ENCODE measurements around the gene OR2T27.

Gene OR2T27

GRCh38 chr1:248699099-248699498, 43.8 kb upstream of the OR2T27 start:
- no peak overlapping the region for H3K9ac ChIP-seq (ENCODE audit: low read depth, low read length)
- H3K79me2 ChIP-seq (ENCODE audit: insufficient read depth, low read length): no peaks in the 10 kb centered on the region
- ATAC-seq (ENCODE audit: insufficient read depth, low read depth) (no peak), DNase-seq (no peak)
- H3K4me3 ChIP-seq (ENCODE audit: low read depth in 1 of 2, low read length in 2 of 2): no peak overlapping the region
- H3K27me3 ChIP-seq (ENCODE audit: insufficient read depth, low read length, poor library complexity): no peaks in the 10 kb centered on the region
- no peak overlapping the region for H2AFZ ChIP-seq (ENCODE audit: low read depth, low read length)
- no peaks in the 10 kb centered on the region for H3K36me3 ChIP-seq (ENCODE audit: insufficient read depth, low read length)
- H4K20me1 ChIP-seq (ENCODE audit: insufficient read depth, low read length): no peaks in the 10 kb centered on the region
- no peaks in the 10 kb centered on the region for H3K4me1 ChIP-seq (ENCODE audit: insufficient read depth, low read length)
- H3K27ac ChIP-seq (ENCODE audit: low read length): no peak overlapping the region
- H3K9me3 ChIP-seq (ENCODE audit: insufficient read depth, low read length, severe bottlenecking): no peaks in the 10 kb centered on the region
- TF ChIP-seq, protein P1, sequence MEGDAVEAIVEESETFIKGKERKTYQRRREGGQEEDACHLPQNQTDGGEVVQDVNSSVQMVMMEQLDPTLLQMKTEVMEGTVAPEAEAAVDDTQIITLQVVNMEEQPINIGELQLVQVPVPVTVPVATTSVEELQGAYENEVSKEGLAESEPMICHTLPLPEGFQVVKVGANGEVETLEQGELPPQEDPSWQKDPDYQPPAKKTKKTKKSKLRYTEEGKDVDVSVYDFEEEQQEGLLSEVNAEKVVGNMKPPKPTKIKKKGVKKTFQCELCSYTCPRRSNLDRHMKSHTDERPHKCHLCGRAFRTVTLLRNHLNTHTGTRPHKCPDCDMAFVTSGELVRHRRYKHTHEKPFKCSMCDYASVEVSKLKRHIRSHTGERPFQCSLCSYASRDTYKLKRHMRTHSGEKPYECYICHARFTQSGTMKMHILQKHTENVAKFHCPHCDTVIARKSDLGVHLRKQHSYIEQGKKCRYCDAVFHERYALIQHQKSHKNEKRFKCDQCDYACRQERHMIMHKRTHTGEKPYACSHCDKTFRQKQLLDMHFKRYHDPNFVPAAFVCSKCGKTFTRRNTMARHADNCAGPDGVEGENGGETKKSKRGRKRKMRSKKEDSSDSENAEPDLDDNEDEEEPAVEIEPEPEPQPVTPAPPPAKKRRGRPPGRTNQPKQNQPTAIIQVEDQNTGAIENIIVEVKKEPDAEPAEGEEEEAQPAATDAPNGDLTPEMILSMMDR (IDR thresholded peaks at IDR 0.05; ENCODE audit: borderline replicate concordance, extremely low read depth, low read length, poor library complexity, severe bottlenecking): no peak
- no peak for TF ChIP-seq EZH2 (IDR thresholded peaks at IDR 0.05; ENCODE audit: borderline replicate concordance, low read depth, low read length, severe bottlenecking)
- no peak overlapping the region for H3K4me2 ChIP-seq (ENCODE audit: insufficient read depth, low read length)

DNA sequence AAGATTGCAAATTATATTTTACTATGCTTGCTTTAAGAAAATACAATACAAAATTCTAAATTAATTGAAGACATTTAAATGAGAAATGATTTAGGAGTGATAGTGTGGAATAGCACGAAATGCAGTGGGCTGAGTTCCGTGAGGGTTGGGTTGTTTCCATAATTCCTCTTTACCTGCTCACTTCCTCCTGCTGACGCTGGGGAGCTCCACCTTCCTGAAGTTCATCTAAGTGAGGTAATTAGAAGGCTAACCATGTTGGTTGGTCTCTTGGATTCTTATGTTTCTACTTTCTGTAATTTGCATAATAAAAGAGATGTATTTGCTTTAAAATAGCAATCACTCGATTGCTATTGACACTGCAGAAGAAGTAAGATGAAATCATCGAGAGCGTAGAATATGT, 42.6 kb upstream of the OR2T27 start:
- no peak for DNase-seq
- Histone ChIP-seq H3K4me2 (ENCODE audit: insufficient read depth, low read length) (no peak overlapping the region), H3K27me3 (ENCODE audit: insufficient read depth, low read length, poor library complexity) (no peaks in the 10 kb centered on the region), H3K27ac (ENCODE audit: low read length) (no peak overlapping the region), H3K4me3 (ENCODE audit: low read depth in 1 of 2, low read length in 2 of 2) (no peak overlapping the region), H3K79me2 (ENCODE audit: insufficient read depth, low read length) (no peaks in the 10 kb centered on the region), H3K9me3 (ENCODE audit: insufficient read depth, low read length, severe bottlenecking) (no peaks in the 10 kb centered on the region), H3K4me1 (ENCODE audit: insufficient read depth, low read length) (no peaks in the 10 kb centered on the region), H3K36me3 (ENCODE audit: insufficient read depth, low read length) (no peaks in the 10 kb centered on the region), H2AFZ (ENCODE audit: low read depth, low read length) (no peak overlapping the region), H3K9ac (ENCODE audit: low read depth, low read length) (no peak overlapping the region), H4K20me1 (ENCODE audit: insufficient read depth, low read length) (no peaks in the 10 kb centered on the region)
- ATAC-seq (ENCODE audit: insufficient read depth, low read depth): no peak
- no peak for TF ChIP-seq EZH2 (IDR thresholded peaks at IDR 0.05; ENCODE audit: borderline replicate concordance, low read depth, low read length, severe bottlenecking)
- TF ChIP-seq, protein P1 (IDR thresholded peaks at IDR 0.05; ENCODE audit: borderline replicate concordance, extremely low read depth, low read length, poor library complexity, severe bottlenecking): no peak

GRCh38 chr1:248696774-248697173, 41.4 kb upstream of the OR2T27 start:
- H3K4me3 ChIP-seq (ENCODE audit: low read depth in 1 of 2, low read length in 2 of 2): no peak overlapping the region
- H3K79me2 ChIP-seq (ENCODE audit: insufficient read depth, low read length): no peaks in the 10 kb centered on the region
- DNase-seq (no peak), ATAC-seq (ENCODE audit: insufficient read depth, low read depth) (no peak)
- H3K36me3 ChIP-seq (ENCODE audit: insufficient read depth, low read length): no peaks in the 10 kb centered on the region
- no peaks in the 10 kb centered on the region for H3K4me1 ChIP-seq (ENCODE audit: insufficient read depth, low read length)
- no peak overlapping the region for H3K4me2 ChIP-seq (ENCODE audit: insufficient read depth, low read length)
- H2AFZ ChIP-seq (ENCODE audit: low read depth, low read length): no peak overlapping the region
- no peaks in the 10 kb centered on the region for H3K9me3 ChIP-seq (ENCODE audit: insufficient read depth, low read length, severe bottlenecking)
- H3K27ac ChIP-seq (ENCODE audit: low read length): no peak overlapping the region
- H3K27me3 ChIP-seq (ENCODE audit: insufficient read depth, low read length, poor library complexity): no peaks in the 10 kb centered on the region
- no peak for TF ChIP-seq EZH2 (IDR thresholded peaks at IDR 0.05; ENCODE audit: borderline replicate concordance, low read depth, low read length, severe bottlenecking)
- TF ChIP-seq, protein P1 (IDR thresholded peaks at IDR 0.05; ENCODE audit: borderline replicate concordance, extremely low read depth, low read length, poor library complexity, severe bottlenecking): no peak
- H3K9ac ChIP-seq (ENCODE audit: low read depth, low read length): no peak overlapping the region
- H4K20me1 ChIP-seq (ENCODE audit: insufficient read depth, low read length): no peaks in the 10 kb centered on the region

- ATAC-seq (ENCODE audit: insufficient read depth, low read depth): no peak
- H3K4me2 ChIP-seq (ENCODE audit: insufficient read depth, low read length): no peak overlapping the region
- TF ChIP-seq, protein P1 (IDR thresholded peaks at IDR 0.05; ENCODE audit: borderline replicate concordance, extremely low read depth, low read length, poor library complexity, severe bottlenecking): peak; percentile 29
- TF ChIP-seq EZH2 (IDR thresholded peaks at IDR 0.05; ENCODE audit: borderline replicate concordance, low read depth, low read length, severe bottlenecking): no peak
Observed at GRCh38 chr1:248696261-248696660, 40.9 kb upstream of the OR2T27 start.

More at GRCh38 chr1:248696261-248696660, 40.9 kb upstream of the OR2T27 start:
- no peak for DNase-seq
- H4K20me1 ChIP-seq (ENCODE audit: insufficient read depth, low read length): no peaks in the 10 kb centered on the region
- H3K79me2 ChIP-seq (ENCODE audit: insufficient read depth, low read length): no peaks in the 10 kb centered on the region
- H2AFZ ChIP-seq (ENCODE audit: low read depth, low read length): no peak overlapping the region
- H3K4me1 ChIP-seq (ENCODE audit: insufficient read depth, low read length): no peaks in the 10 kb centered on the region
- H3K27me3 ChIP-seq (ENCODE audit: insufficient read depth, low read length, poor library complexity): no peaks in the 10 kb centered on the region
- no peaks in the 10 kb centered on the region for H3K36me3 ChIP-seq (ENCODE audit: insufficient read depth, low read length)
- no peak overlapping the region for H3K27ac ChIP-seq (ENCODE audit: low read length)
- no peak overlapping the region for H3K4me3 ChIP-seq (ENCODE audit: low read depth in 1 of 2, low read length in 2 of 2)
- no peaks in the 10 kb centered on the region for H3K9me3 ChIP-seq (ENCODE audit: insufficient read depth, low read length, severe bottlenecking)
- H3K9ac ChIP-seq (ENCODE audit: low read depth, low read length): no peak overlapping the region

Data from DND-41 (cell line).